H1 (cell line): ENCODE measurements around the gene GLUL. TPM values are rescaled to one million over a fixed set of nuclear protein-coding genes. Genes with fewer than 3 reads are reported as not detected.

Source experiments
- CTCF ChIA-PET: fragments of 300-600 bp; sonication (Branson Sonifier 250); formaldehyde crosslinking; loops from one replicate; lab custom pipeline; 2021; ENCODE audit not compliant: partially characterized antibody; lab: Charles Lee
- POLR2A ChIA-PET: fragments of 300-600 bp; sonication (Branson Sonifier 250); formaldehyde crosslinking; loops from one replicate; lab custom pipeline; 2021; ENCODE audit warnings: inconsistent platforms; ENCODE audit not compliant: partially characterized antibody; lab: Charles Lee
- DNase-seq, 2 experiments: peaks; one replicate each; pipeline versions ENCODE4 v3.0.0 to v3.0.0-alpha.2; 2010 to 2022; ENCODE audit warnings: low spot score in 2 of 2, low read depth in 1 of 2, mixed read lengths in 1 of 2
- FAIRE-seq: peaks from 2 replicates; lab custom pipeline; 2011; peaks lifted over from hg19 to GRCh38; lab: Jason Lieb, UNC
- H2AFZ ChIP-seq: 2 replicates; pipeline ENCODE4 v1.8.1; 2012; ENCODE audit warnings: low read length, inconsistent platforms
- H2AK5ac ChIP-seq: 2 replicates; pipeline ENCODE4 v1.6.1; 2013; ENCODE audit warnings: low read depth, low read length
- H2BK120ac ChIP-seq: replicated peaks from 2 replicates; pipeline ENCODE3; 2013; ENCODE audit warnings: low read depth, low read length, inconsistent platforms
- H2BK12ac ChIP-seq: 2 replicates; pipeline ENCODE4 v1.6.1; 2013; ENCODE audit warnings: low read depth, low read length
- H2BK15ac ChIP-seq: 2 replicates; pipeline ENCODE4 v1.6.1; 2013; ENCODE audit warnings: low read length
- H2BK20ac ChIP-seq: 2 replicates; pipeline ENCODE4 v1.6.1; 2013; ENCODE audit warnings: low read length
- H2BK5ac ChIP-seq: 2 replicates; pipeline ENCODE4 v1.6.1; 2013; ENCODE audit warnings: low read depth, low read length
- H3K14ac ChIP-seq: 2 replicates; pipeline ENCODE4 v1.6.1; 2013; ENCODE audit warnings: inconsistent platforms; ENCODE audit not compliant: insufficient read length
- H3K18ac ChIP-seq: 2 replicates; pipeline ENCODE4 v1.6.1; 2013; ENCODE audit warnings: low read length; ENCODE audit errors: extremely low read depth
- H3K23ac ChIP-seq: 2 replicates; pipeline ENCODE4 v1.6.1; 2013; ENCODE audit warnings: inconsistent platforms; ENCODE audit not compliant: insufficient read length
- H3K23me2 ChIP-seq: 2 replicates; pipeline ENCODE4 v1.6.1; 2013; ENCODE audit warnings: low read depth, low read length
- H3K27ac ChIP-seq: 2 replicates; pipeline ENCODE4 v1.6.1; 2011; ENCODE audit warnings: low read depth, low read length, inconsistent platforms
- H3K27me3 ChIP-seq, 4 experiments: replicated peaks in 1 of 4; 1 replicate in 1 of 4; 2 replicates in 3 of 4; pipeline versions ENCODE4 v1.6.1 to v1.8.1; 2011 to 2013; ENCODE audit warnings: low read length in 3 of 4, mild to moderate bottlenecking in 3 of 4, inconsistent platforms in 2 of 4, mixed read lengths in 2 of 4, moderate library complexity in 1 of 4; ENCODE audit not compliant: control insufficient read depth in 3 of 4, insufficient read depth in 3 of 4; ENCODE audit errors: extremely low read depth in 1 of 4
- H3K36me3 ChIP-seq, 4 experiments: 2 replicates each; pipeline versions ENCODE4 v1.6.1 to v1.8.1; 2011 to 2013; ENCODE audit warnings: mild to moderate bottlenecking in 4 of 4, low read length in 3 of 4, moderate library complexity in 2 of 4, control low read depth in 1 of 4, inconsistent platforms in 1 of 4; ENCODE audit not compliant: insufficient read depth in 4 of 4, control insufficient read depth in 2 of 4
- H3K4ac ChIP-seq: replicated peaks from 2 replicates; pipeline ENCODE3; 2013; ENCODE audit warnings: low read length, low read depth, mixed read lengths, inconsistent platforms; ENCODE audit not compliant: insufficient read length
- H3K4me1 ChIP-seq, 4 experiments: replicated peaks in 1 of 4; 1 replicate in 1 of 4; 2 replicates in 3 of 4; pipeline versions ENCODE4 v1.6.1 to v1.8.1; 2011 to 2013; ENCODE audit warnings: low read length in 3 of 4, inconsistent platforms in 2 of 4, mixed read lengths in 1 of 4; ENCODE audit not compliant: insufficient read depth in 4 of 4, control insufficient read depth in 3 of 4
- H3K4me2 ChIP-seq, 2 experiments: 2 replicates each; pipeline versions ENCODE4 v1.6.1 to v1.8.1; 2011 to 2013; ENCODE audit warnings: low read depth in 2 of 2, low read length in 2 of 2, control low read depth in 1 of 2, inconsistent platforms in 1 of 2, mild to moderate bottlenecking in 1 of 2; ENCODE audit not compliant: insufficient read depth in 1 of 2
- H3K4me3 ChIP-seq, 4 experiments: fragments of 200-600, 300-600 bp in 1 of 4; sonication (generic), shearing (Covaris generic), sonication (Bioruptor Twin) in 1 of 4; 2 replicates each; pipeline versions ENCODE4 v1.5.1 to v1.8.1; 2011 to 2016; ENCODE audit warnings: low read length in 4 of 4, low read depth in 3 of 4, control low read depth in 2 of 4, inconsistent platforms in 2 of 4, mild to moderate bottlenecking in 2 of 4, mixed read lengths in 1 of 4, moderate library complexity in 1 of 4; ENCODE audit not compliant: insufficient read depth in 2 of 4; ENCODE audit errors: extremely low read depth in 1 of 4
- H3K56ac ChIP-seq: replicated peaks from 2 replicates; pipeline ENCODE3; 2013; ENCODE audit warnings: low read depth, mild to moderate bottlenecking, mixed read lengths, low read length, inconsistent platforms; ENCODE audit not compliant: insufficient read length
- H3K79me1 ChIP-seq: 2 replicates; pipeline ENCODE4 v1.6.1; 2013; ENCODE audit warnings: low read depth, low read length, control low read depth
- H3K79me2 ChIP-seq, 2 experiments: 2 replicates each; pipeline versions ENCODE4 v1.6.1 to v1.8.1; 2012 to 2013; ENCODE audit warnings: low read length in 2 of 2, mild to moderate bottlenecking in 2 of 2, inconsistent platforms in 1 of 2; ENCODE audit not compliant: insufficient read depth in 2 of 2, control insufficient read depth in 1 of 2
- H3K9ac ChIP-seq, 4 experiments: replicated peaks in 1 of 4; 1 replicate in 1 of 4; 2 replicates in 3 of 4; pipeline versions ENCODE4 v1.6.1 to v1.8.1; 2011 to 2013; ENCODE audit warnings: low read depth in 3 of 4, low read length in 3 of 4, control low read depth in 2 of 4, mild to moderate bottlenecking in 2 of 4, moderate library complexity in 2 of 4, inconsistent platforms in 1 of 4; ENCODE audit errors: extremely low read depth in 1 of 4
- H3K9me3 ChIP-seq, 2 experiments: 2 replicates each; pipeline versions ENCODE4 v1.6.1 to v1.8.1; 2012 to 2013; ENCODE audit warnings: mild to moderate bottlenecking in 2 of 2, moderate library complexity in 2 of 2, control low read depth in 1 of 2, inconsistent platforms in 1 of 2, low read depth in 1 of 2, low read length in 1 of 2, mixed read lengths in 1 of 2; ENCODE audit not compliant: insufficient read depth in 2 of 2
- H4K20me1 ChIP-seq, 2 experiments: replicated peaks in 1 of 2; 2 replicates each; pipeline versions ENCODE3 to v1.8.1; 2011 to 2013; ENCODE audit warnings: inconsistent platforms in 2 of 2, low read length in 2 of 2, mild to moderate bottlenecking in 1 of 2; ENCODE audit not compliant: insufficient read depth in 2 of 2, control insufficient read depth in 1 of 2
- H4K5ac ChIP-seq: 2 replicates; pipeline ENCODE4 v1.6.1; 2013; ENCODE audit warnings: low read length, low read depth, mixed read lengths, inconsistent platforms; ENCODE audit not compliant: insufficient read length
- H4K8ac ChIP-seq: 2 replicates; pipeline ENCODE4 v1.8.0; 2013; ENCODE audit warnings: mild to moderate bottlenecking, moderate library complexity, low read length, inconsistent platforms; ENCODE audit not compliant: insufficient read depth; ENCODE audit errors: extremely low read depth
- H4K91ac ChIP-seq: replicated peaks from 2 replicates; pipeline ENCODE3; 2013; ENCODE audit warnings: low read length, mixed read lengths, inconsistent platforms; ENCODE audit not compliant: insufficient read length
- CHD2 ChIP-seq: IDR thresholded peaks from 2 replicates; pipeline ENCODE4 v1.6.1; 2012; ENCODE audit warnings: low read length, improper control_type of control experiment
- KDM5A ChIP-seq: fragments of 200-600 bp; IDR thresholded peaks from 2 replicates; pipeline ENCODE4 v1.7.1; 2012; ENCODE audit warnings: mild to moderate bottlenecking, low read length, inconsistent platforms, mixed read lengths
- PHF8 ChIP-seq: fragments of 200-600 bp; sonication (generic); conservative IDR thresholded peaks from 2 replicates; pipeline ENCODE4 v1.7.1; 2012; ENCODE audit warnings: low read depth, mild to moderate bottlenecking, inconsistent platforms, low read length, moderate library complexity
- POLR2A ChIP-seq, 2 experiments: IDR thresholded peaks; 1 replicate in 1 of 2; 2 replicates in 1 of 2; pipeline ENCODE4 v1.6.1; 2011; ENCODE audit warnings: low read depth in 2 of 2, low read length in 2 of 2, mild to moderate bottlenecking in 2 of 2; ENCODE audit errors: control extremely low read depth in 1 of 2
- RAD21 ChIP-seq, 2 experiments: IDR thresholded peaks in 1 of 2; conservative IDR thresholded peaks in 1 of 2; 2 replicates each; pipeline ENCODE4 v1.6.1; 2011; ENCODE audit warnings: low read depth in 2 of 2, low read length in 2 of 2, improper control_type of control experiment in 1 of 2, inconsistent platforms in 1 of 2, mild to moderate bottlenecking in 1 of 2, moderate library complexity in 1 of 2
- RNF2 ChIP-seq: fragments of 200-900, 300-1000 bp; sonication (generic); IDR thresholded peaks from 2 replicates; pipeline ENCODE4 v1.7.1; 2016; ENCODE audit warnings: borderline replicate concordance, low read depth, mild to moderate bottlenecking, antibody characterized with exemption, low read length; ENCODE audit not compliant: poor library complexity, severe bottlenecking; ENCODE audit errors: missing control alignments
- SP1 ChIP-seq: IDR thresholded peaks from 2 replicates; pipeline ENCODE4 v1.6.1; 2011; ENCODE audit warnings: low read depth, low read length
- YY1 ChIP-seq: IDR thresholded peaks from 2 replicates; pipeline ENCODE4 v1.6.1; 2011; ENCODE audit warnings: low read depth, mild to moderate bottlenecking, low read length
- WGBS, 2 experiments: shearing (Covaris generic) in 1 of 2; methylation state at CpG; one replicate each; pipeline versions ENCODE4 v1.1.6 to v1.1.7; 2013 to 2015; ENCODE audit warnings: low lambda C conversion rate in 2 of 2, mixed read lengths in 2 of 2, inconsistent platforms in 1 of 2, low coverage in 1 of 2, missing lambda C conversion rate in 1 of 2; ENCODE audit not compliant: insufficient replicate concordance in 2 of 2, insufficient coverage in 1 of 2, insufficient read length in 1 of 2; ENCODE audit errors: extremely low coverage in 1 of 2, missing lambda C conversion rate in 1 of 2; 5-methylcytosine and 5-hydroxymethylcytosine counted together
- polyA plus RNA-seq, 7 experiments: library from polyadenylated mRNA; depleted of rRNA in 3 of 7; stranded (reverse) in 5 of 7; unstranded in 2 of 7; fragments of >200 nt in 5 of 7; fragments of 200-250 nt in 2 of 7; gene quantifications; 1 replicate in 5 of 7; 2 replicates in 1 of 7; 4 replicates in 1 of 7; pipeline versions ENCODE4 v1.2.1 to v1.2.3, GENCODE V29; 2011 to 2013; ENCODE audit warnings: missing spikeins in 2 of 7, mixed read lengths in 2 of 7
- total RNA-seq: library from RNA; stranded (reverse); fragmentation: NEBNext Ultra II Directional; extraction: Animal tissue kit (Norgen Biotek cat#: 25700); gene quantifications from 2 replicates; pipeline ENCODE4 v1.2.1, GENCODE V29; 2021
- TF ChIP-seq, protein P1 (sequence below), 3 experiments: IDR thresholded peaks; 1 replicate in 2 of 3; 2 replicates in 1 of 3; pipeline versions ENCODE4 v1.5.1 to v1.6.1; 2011; ENCODE audit warnings: low read length in 3 of 3, mild to moderate bottlenecking in 3 of 3, inconsistent platforms in 2 of 3, low read depth in 1 of 3, moderate library complexity in 1 of 3; ENCODE audit not compliant: insufficient read depth in 1 of 3; ENCODE audit errors: control extremely low read depth in 1 of 3

GLUL gene
- total and polyA plus RNA-seq, 2 of the 8 experiments (the other 6 are each of a cell fraction or from before 2014, with no cell fraction given), result 261 to 453 TPM

DNA sequence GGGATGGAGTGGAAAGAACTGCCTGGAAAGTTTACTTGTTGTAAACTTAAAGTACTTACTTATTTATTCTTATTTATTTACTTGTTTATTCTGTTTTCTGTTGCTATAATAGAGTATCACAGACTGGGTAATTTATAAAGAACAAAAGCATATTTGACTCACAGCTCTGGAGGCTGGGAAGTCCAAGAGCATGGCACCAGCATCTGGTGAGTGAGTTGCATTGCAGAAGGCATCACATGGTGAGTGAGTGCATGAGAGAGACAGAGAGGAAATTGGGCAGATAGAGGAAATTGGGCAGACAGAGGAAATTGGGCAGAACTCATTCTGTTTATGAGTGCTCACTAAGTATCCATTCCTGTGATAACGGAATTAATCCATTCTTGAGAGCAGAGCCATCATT, 46.7 kb upstream of the GLUL start:
- ChIA-PET CTCF (no interaction called here), POLR2A (no interaction called here)

More for the DNA sequence above, 46.7 kb upstream of the GLUL start:
- H3K79me1 ChIP-seq, result no peaks in the 10 kb centered on the region
- 94% methylated on average over 1 of the region's 1 CpG; no CpG with 5 or more reads in 1 of the 2 experiments for WGBS, 2 experiments
- no peaks in the 10 kb centered on the region for H4K20me1 ChIP-seq
- no peak overlapping the region for H2AK5ac ChIP-seq
- FAIRE-seq (no peak), DNase-seq (no peak)
- H3K4me1 ChIP-seq, result no peaks in the 10 kb centered on the region
- H4K8ac ChIP-seq, result no peak overlapping the region
- no peak overlapping the region for H4K91ac ChIP-seq
- no peak overlapping the region for H3K14ac ChIP-seq
- H3K27me3 ChIP-seq, result no peaks in the 10 kb centered on the region
- no peak overlapping the region for H2BK5ac ChIP-seq
- H3K18ac ChIP-seq, result no peak overlapping the region
- H2AFZ ChIP-seq, result no peak overlapping the region
- H3K23me2 ChIP-seq, result no peaks in the 10 kb centered on the region
- TF ChIP-seq, protein P1, sequence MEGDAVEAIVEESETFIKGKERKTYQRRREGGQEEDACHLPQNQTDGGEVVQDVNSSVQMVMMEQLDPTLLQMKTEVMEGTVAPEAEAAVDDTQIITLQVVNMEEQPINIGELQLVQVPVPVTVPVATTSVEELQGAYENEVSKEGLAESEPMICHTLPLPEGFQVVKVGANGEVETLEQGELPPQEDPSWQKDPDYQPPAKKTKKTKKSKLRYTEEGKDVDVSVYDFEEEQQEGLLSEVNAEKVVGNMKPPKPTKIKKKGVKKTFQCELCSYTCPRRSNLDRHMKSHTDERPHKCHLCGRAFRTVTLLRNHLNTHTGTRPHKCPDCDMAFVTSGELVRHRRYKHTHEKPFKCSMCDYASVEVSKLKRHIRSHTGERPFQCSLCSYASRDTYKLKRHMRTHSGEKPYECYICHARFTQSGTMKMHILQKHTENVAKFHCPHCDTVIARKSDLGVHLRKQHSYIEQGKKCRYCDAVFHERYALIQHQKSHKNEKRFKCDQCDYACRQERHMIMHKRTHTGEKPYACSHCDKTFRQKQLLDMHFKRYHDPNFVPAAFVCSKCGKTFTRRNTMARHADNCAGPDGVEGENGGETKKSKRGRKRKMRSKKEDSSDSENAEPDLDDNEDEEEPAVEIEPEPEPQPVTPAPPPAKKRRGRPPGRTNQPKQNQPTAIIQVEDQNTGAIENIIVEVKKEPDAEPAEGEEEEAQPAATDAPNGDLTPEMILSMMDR (IDR thresholded peaks at IDR 0.05; ENCODE audit: control extremely low read depth in 1 of 3, insufficient read depth in 1 of 3, low read depth in 1 of 3, low read length in 3 of 3), result no peak
- TF ChIP-seq SP1 (no peak), PHF8 (no peak), CHD2 (no peak), YY1 (no peak), KDM5A (no peak), RAD21 (IDR thresholded peaks at IDR 0.05 in 1 of 2, conservative IDR thresholded peaks at IDR 0.05 in 1 of 2; ENCODE audit: low read depth in 2 of 2, low read length in 2 of 2) (no peak), POLR2A (IDR thresholded peaks at IDR 0.05; ENCODE audit: control extremely low read depth in 1 of 2, low read depth in 2 of 2, low read length in 2 of 2) (no peak), RNF2 (no peak)
- H2BK15ac ChIP-seq, result no peak overlapping the region
- no peaks in the 10 kb centered on the region for H3K36me3 ChIP-seq
- no peak overlapping the region for H3K4me2 ChIP-seq
- H2BK120ac ChIP-seq, result no peak overlapping the region
- no peak overlapping the region for H3K4me3 ChIP-seq
- no peak overlapping the region for H3K23ac ChIP-seq
- H3K79me2 ChIP-seq, result no peaks in the 10 kb centered on the region
- H3K56ac ChIP-seq, result no peak overlapping the region
- H3K9ac ChIP-seq, result no peak overlapping the region
- H2BK12ac ChIP-seq, result no peak overlapping the region
- H2BK20ac ChIP-seq, result no peak overlapping the region
- H3K4ac ChIP-seq, result no peak overlapping the region
- H3K9me3 ChIP-seq, result peaks cover 7 to 16% of the 10 kb centered on the region in 2 experiments; a peak in 3 of 4 replicates
- H4K5ac ChIP-seq, result no peak overlapping the region
- H3K27ac ChIP-seq, result no peak overlapping the region
